Neural cell (in vitro differentiated cells): ENCODE results near the gene FARP2.

Experiments used
- CTCF ChIP-seq: fragments of 450-650 bp; IDR thresholded peaks from 2 replicates; pipeline ENCODE4 v1.5.1; 2014; ENCODE audit warnings: antibody characterized with exemption, mild to moderate bottlenecking, moderate library complexity; ENCODE audit not compliant: poor library complexity, severe bottlenecking
- POLR2AphosphoS5 ChIP-seq: IDR thresholded peaks from 2 replicates; pipeline ENCODE4 v1.6.1; 2012
- RAD21 ChIP-seq: fragments of 450-650 bp; conservative IDR thresholded peaks from 2 replicates; pipeline ENCODE4 v1.6.1; 2014; ENCODE audit warnings: antibody characterized with exemption, mild to moderate bottlenecking, moderate library complexity
- REST ChIP-seq: IDR thresholded peaks from 2 replicates; pipeline ENCODE4 v1.6.1; 2012; ENCODE audit warnings: borderline replicate concordance

GRCh38 chr2:241349941-241350340, 6.1 kb upstream of the FARP2 start:
- TF ChIP-seq RAD21: no peak
- TF ChIP-seq CTCF: no peak
- TF ChIP-seq POLR2AphosphoS5: no peak
- no peak for TF ChIP-seq REST
